Thyroid gland (tissue), 4 donors: Measurements from ENCODE around the gene DCDC2. TPM values are rescaled to one million over a fixed set of nuclear protein-coding genes. Genes with fewer than 3 reads are reported as not detected.
"Not testable (repeated sequence)": the region's sequence is repeated elsewhere in the genome, so short reads cannot be mapped to it uniquely, and the experiment has no call there.

Source experiments
- DNase-seq, 2 donors: peaks; one replicate each; pipeline ENCODE4 v3.0.0-alpha.2; 2019
- H3K27ac ChIP-seq, 3 donors: fragments of 200-600 bp; sonication (generic); 1 replicate in 2 of 3; 2 replicates in 1 of 3; pipeline ENCODE4 v1.5.1; 2016 to 2019; ENCODE audit warnings: mild to moderate bottlenecking in 1 of 3, moderate library complexity in 1 of 3
- H3K27me3 ChIP-seq: fragments of 200-600 bp; sonication (generic); one replicate; pipeline ENCODE4 v1.5.1; 2019
- H3K36me3 ChIP-seq, 2 donors: fragments of 200-600 bp; sonication (generic); one replicate each; pipeline ENCODE4 v1.5.1; 2016 to 2019
- H3K4me1 ChIP-seq, 2 donors: fragments of 200-600 bp; sonication (generic); one replicate each; pipeline ENCODE4 v1.5.1; 2017 to 2019
- H3K4me3 ChIP-seq, 3 donors: fragments of 200-600 bp; sonication (generic); replicated peaks in 1 of 3; 1 replicate in 2 of 3; 2 replicates in 1 of 3; pipeline ENCODE4 v1.5.1; 2016; ENCODE audit warnings: mild to moderate bottlenecking in 1 of 3
- H3K9me3 ChIP-seq: fragments of 200-600 bp; sonication (generic); one replicate; pipeline ENCODE4 v1.5.1; 2017
- POLR2A ChIP-seq, 2 donors: fragments of 450-650 bp; IDR thresholded peaks; one replicate each; pipeline ENCODE4 v1.6.1; 2017; ENCODE audit warnings: antibody characterized with exemption in 2 of 2, mild to moderate bottlenecking in 2 of 2, moderate library complexity in 1 of 2
- WGBS, 2 donors: methylation state at CpG; one replicate each; pipeline ENCODE4 v1.1.5; 2017; 5-methylcytosine and 5-hydroxymethylcytosine counted together
- intact Hi-C: fragments of 100-400 bp; cut with DNase I; formaldehyde crosslinking; loops from one replicate; pipeline ENCODE4 v1.15.1; 2023
- total RNA-seq, 4 donors: library from RNA; depleted of rRNA; stranded (reverse); fragments of >200 nt; gene quantifications; one replicate each; pipeline ENCODE4 v1.2.3, GENCODE V29; 2016
- TF ChIP-seq, protein P1 (sequence below), 6 experiments: fragments of 200-600 bp in 3 of 6; fragments of 450-650 bp in 3 of 6; sonication (generic) in 3 of 6; IDR thresholded peaks; one replicate each; pipeline ENCODE4 v1.5.1; 2016 to 2019; ENCODE audit warnings: antibody characterized with exemption in 6 of 6, mild to moderate bottlenecking in 2 of 6, inconsistent platforms in 1 of 6, moderate library complexity in 1 of 6

DCDC2 gene
- total RNA-seq, 4 donors from 2014 or later, result 8.7 to 14.8 (median 12.3) TPM

GRCh38 chr6:24321538-24322162, 36.2 kb downstream of the DCDC2 start:
- intact Hi-C loops, result no loop called here
- peaks cover 10 to 22% of the 10 kb centered on the region in 2 donors for H3K4me1 ChIP-seq
- 66 to 69% methylated on average over 5 of the region's 5 CpGs for WGBS, 2 donors

DNA sequence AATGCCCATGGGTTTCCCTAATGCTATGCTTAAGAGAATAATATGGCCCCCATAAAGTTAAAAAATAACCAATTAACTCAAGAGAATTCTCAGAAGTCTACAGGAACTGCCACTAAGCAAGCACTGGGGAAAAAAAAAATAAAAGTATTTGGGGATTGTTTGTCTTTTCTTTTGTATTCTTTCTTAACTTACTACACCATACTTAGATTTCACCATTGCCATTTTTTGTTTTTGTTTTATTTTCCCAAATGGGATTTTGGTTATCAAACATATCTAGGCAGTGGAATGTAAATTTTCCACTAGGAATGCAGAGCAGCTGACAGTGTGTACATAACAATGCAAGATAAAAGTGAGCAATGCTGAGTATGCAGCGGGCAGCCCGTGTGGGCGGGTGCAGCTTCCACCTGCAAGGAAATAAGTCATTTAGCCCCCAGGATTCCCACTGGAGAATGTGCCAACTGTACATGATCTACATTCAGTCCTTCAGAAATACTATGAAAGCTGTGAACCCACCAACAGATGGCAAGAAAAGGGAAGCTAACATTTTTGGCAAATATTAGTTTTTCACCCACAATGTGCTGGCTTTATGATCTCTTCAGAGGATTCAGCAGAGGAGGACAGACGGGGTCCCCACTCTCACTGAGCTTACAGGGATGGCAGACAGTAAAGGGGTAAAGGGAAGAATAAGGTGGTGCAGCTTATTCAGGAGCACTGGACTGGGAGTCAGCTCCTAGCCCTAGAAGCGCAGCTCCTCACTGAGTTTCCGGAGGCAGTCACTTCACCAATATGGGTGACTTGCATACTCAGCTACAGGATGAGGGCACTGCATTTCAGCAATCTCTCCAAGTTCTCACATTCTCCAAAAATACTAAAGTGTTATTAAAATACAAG, 44.4 kb downstream of the DCDC2 start:
- Histone ChIP-seq H3K4me3 (no peak overlapping the region), H3K4me1 (peaks cover 4 to 9% of the 10 kb centered on the region in 2 donors), H3K27ac (no peak overlapping the region), H3K9me3 (no peaks in the 10 kb centered on the region), H3K27me3 (no peaks in the 10 kb centered on the region), H3K36me3 (no peaks in the 10 kb centered on the region)
- WGBS, 2 donors, result 42 to 45% methylated on average over 6 of the region's 6 CpGs
- intact Hi-C loops, result no loop called here
- no peak for TF ChIP-seq POLR2A (IDR thresholded peaks at IDR 0.05)
- TF ChIP-seq, protein P1, sequence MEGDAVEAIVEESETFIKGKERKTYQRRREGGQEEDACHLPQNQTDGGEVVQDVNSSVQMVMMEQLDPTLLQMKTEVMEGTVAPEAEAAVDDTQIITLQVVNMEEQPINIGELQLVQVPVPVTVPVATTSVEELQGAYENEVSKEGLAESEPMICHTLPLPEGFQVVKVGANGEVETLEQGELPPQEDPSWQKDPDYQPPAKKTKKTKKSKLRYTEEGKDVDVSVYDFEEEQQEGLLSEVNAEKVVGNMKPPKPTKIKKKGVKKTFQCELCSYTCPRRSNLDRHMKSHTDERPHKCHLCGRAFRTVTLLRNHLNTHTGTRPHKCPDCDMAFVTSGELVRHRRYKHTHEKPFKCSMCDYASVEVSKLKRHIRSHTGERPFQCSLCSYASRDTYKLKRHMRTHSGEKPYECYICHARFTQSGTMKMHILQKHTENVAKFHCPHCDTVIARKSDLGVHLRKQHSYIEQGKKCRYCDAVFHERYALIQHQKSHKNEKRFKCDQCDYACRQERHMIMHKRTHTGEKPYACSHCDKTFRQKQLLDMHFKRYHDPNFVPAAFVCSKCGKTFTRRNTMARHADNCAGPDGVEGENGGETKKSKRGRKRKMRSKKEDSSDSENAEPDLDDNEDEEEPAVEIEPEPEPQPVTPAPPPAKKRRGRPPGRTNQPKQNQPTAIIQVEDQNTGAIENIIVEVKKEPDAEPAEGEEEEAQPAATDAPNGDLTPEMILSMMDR (IDR thresholded peaks at IDR 0.05), result no peak
- DNase-seq, result peak; percentile 22 to 26

More at GRCh38 chr6:24321538-24322162, 36.2 kb downstream of the DCDC2 start:
- no peaks in the 10 kb centered on the region for H3K9me3 ChIP-seq
- H3K27me3 ChIP-seq, result no peaks in the 10 kb centered on the region
- no peaks in the 10 kb centered on the region for H3K36me3 ChIP-seq
- no peak for DNase-seq
- H3K4me3 ChIP-seq, result no peak overlapping the region
- H3K27ac ChIP-seq, result no peak overlapping the region
- TF ChIP-seq, protein P1 (IDR thresholded peaks at IDR 0.05), result no peak
- TF ChIP-seq POLR2A (IDR thresholded peaks at IDR 0.05), result no peak

- H3K36me3 ChIP-seq, H3K4me3 ChIP-seq, DNase-seq, H3K9me3 ChIP-seq, intact Hi-C loops, H3K4me1 ChIP-seq, H3K27ac ChIP-seq, H3K27me3 ChIP-seq: not testable (repeated sequence)
- 89% methylated on average over 4 of the region's 4 CpGs for WGBS, 2 donors
Measured at GRCh38 chr6:24311775-24312174, 46.1 kb downstream of the DCDC2 start.

DNA sequence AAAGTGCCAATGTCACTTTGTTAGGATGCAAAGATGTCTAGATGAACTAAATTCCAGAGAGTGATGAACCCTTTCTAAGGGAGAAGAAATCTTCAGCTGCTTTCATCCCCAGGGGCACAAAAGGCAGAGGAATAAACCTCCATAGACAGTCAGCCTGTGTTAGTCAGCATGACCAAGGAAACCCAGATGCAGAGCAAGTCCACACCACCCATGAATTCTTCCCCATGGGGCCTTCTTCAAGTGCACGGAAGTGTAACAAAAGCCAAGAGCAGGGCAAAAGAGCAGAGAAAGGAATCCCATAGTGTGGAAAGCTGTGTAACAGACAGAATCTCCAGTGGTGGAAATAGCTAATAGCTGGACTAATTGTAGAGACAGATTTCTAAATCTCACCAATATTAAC, 50.0 kb downstream of the DCDC2 start:
- peak in 1 of 2 donors; percentile 7 for DNase-seq
- Histone ChIP-seq H3K4me1 (no peaks in the 10 kb centered on the region), H3K36me3 (no peaks in the 10 kb centered on the region), H3K27me3 (no peaks in the 10 kb centered on the region), H3K4me3 (no peak overlapping the region), H3K9me3 (no peaks in the 10 kb centered on the region), H3K27ac (no peak overlapping the region)
- no peak for TF ChIP-seq POLR2A (IDR thresholded peaks at IDR 0.05)
- TF ChIP-seq, protein P1 (IDR thresholded peaks at IDR 0.05), result no peak
- whole genome bisulfite sequencing, 2 donors, result 14 to 35% methylated on average over 1 of the region's 1 CpG
- intact Hi-C loops, result no loop called here

DNA sequence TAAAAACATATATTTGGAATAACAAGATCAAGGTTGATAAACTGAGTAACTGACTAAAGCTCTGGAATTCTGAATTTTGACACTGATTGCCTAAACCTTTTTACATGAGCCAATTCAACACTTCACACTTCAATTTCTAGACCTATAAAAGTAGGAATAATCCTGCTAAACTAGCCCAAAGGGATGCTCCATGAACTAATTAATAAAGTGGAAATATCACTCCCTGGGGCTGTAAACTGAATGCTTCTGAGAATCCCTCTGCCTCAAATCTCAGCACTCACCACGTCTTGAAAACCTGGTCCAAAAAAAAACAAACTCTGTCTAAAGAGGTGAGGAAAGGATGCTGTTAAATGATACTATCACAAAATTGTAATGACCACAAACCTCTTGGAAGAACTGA, 50.9 kb downstream of the DCDC2 start:
- Histone ChIP-seq H3K4me1 (no peaks in the 10 kb centered on the region), H3K9me3 (no peaks in the 10 kb centered on the region), H3K36me3 (no peaks in the 10 kb centered on the region), H3K27ac (no peak overlapping the region), H3K4me3 (no peak overlapping the region), H3K27me3 (no peaks in the 10 kb centered on the region)
- no peak for TF ChIP-seq POLR2A (IDR thresholded peaks at IDR 0.05)
- TF ChIP-seq, protein P1 (IDR thresholded peaks at IDR 0.05), result no peak
- WGBS, 2 donors, result 67 to 72% methylated on average over 1 of the region's 1 CpG
- intact Hi-C loops, result no loop called here
- no peak for DNase-seq
